DOHH2 (cell line): ENCODE data around the gene ZBTB47.

ENCODE experiments used
- EZH2phosphoT487 ChIP-seq: fragments of 200-600 bp; sonication (generic); IDR thresholded peaks from 2 replicates; pipeline ENCODE4 v1.6.1; 2017; ENCODE audit warnings: borderline replicate concordance, mild to moderate bottlenecking, antibody characterized with exemption, low read length, moderate library complexity, mixed read lengths
- TF ChIP-seq, protein P1 (sequence below): fragments of 200-600 bp; sonication (generic); IDR thresholded peaks from one replicate; pipeline ENCODE4 v1.5.1; 2014; ENCODE audit warnings: antibody characterized with exemption, mild to moderate bottlenecking, low read depth, low read length; ENCODE audit not compliant: poor library complexity, severe bottlenecking

GRCh38 chr3:42678447-42678846 lies 24.9 kb downstream of the ZBTB47 start:
- TF ChIP-seq, protein P1, sequence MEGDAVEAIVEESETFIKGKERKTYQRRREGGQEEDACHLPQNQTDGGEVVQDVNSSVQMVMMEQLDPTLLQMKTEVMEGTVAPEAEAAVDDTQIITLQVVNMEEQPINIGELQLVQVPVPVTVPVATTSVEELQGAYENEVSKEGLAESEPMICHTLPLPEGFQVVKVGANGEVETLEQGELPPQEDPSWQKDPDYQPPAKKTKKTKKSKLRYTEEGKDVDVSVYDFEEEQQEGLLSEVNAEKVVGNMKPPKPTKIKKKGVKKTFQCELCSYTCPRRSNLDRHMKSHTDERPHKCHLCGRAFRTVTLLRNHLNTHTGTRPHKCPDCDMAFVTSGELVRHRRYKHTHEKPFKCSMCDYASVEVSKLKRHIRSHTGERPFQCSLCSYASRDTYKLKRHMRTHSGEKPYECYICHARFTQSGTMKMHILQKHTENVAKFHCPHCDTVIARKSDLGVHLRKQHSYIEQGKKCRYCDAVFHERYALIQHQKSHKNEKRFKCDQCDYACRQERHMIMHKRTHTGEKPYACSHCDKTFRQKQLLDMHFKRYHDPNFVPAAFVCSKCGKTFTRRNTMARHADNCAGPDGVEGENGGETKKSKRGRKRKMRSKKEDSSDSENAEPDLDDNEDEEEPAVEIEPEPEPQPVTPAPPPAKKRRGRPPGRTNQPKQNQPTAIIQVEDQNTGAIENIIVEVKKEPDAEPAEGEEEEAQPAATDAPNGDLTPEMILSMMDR: no peak
- TF ChIP-seq EZH2phosphoT487: no peak
